Parathyroid adenoma (tissue), 2 donors: ENCODE data around the gene NRAP.

Experiments
- H2AFZ ChIP-seq: fragments of 300-600 bp; sonication (generic); one replicate; pipeline ENCODE4 v1.7.0; 2017; ENCODE audit warnings: antibody characterized with exemption, mild to moderate bottlenecking
- H3K27ac ChIP-seq: fragments of 300-600 bp; sonication (generic); one replicate; pipeline ENCODE4 v1.7.0; 2017
- H3K27me3 ChIP-seq: fragments of 300-600 bp; sonication (generic); one replicate; pipeline ENCODE4 v1.7.0; 2017; ENCODE audit warnings: low read length; ENCODE audit not compliant: control insufficient read depth, insufficient read depth
- H3K36me3 ChIP-seq: fragments of 300-600 bp; sonication (generic); one replicate; pipeline ENCODE4 v1.7.0; 2017; ENCODE audit warnings: low read length; ENCODE audit not compliant: control insufficient read depth, insufficient read depth
- H3K4me1 ChIP-seq: fragments of 300-600 bp; sonication (generic); one replicate; pipeline ENCODE4 v1.7.0; 2017; ENCODE audit warnings: control low read depth
- H3K4me2 ChIP-seq: fragments of 300-600 bp; sonication (generic); one replicate; pipeline ENCODE4 v1.7.0; 2017; ENCODE audit warnings: low read length
- H3K4me3 ChIP-seq: fragments of 300-600 bp; sonication (generic); one replicate; pipeline ENCODE4 v1.7.0; 2017; ENCODE audit warnings: low read depth, low read length
- H3K79me2 ChIP-seq: fragments of 300-600 bp; sonication (generic); one replicate; pipeline ENCODE4 v1.7.0; 2017; ENCODE audit warnings: control low read depth
- H3K9ac ChIP-seq: fragments of 300-600 bp; sonication (generic); one replicate; pipeline ENCODE4 v1.7.0; 2017; ENCODE audit warnings: mild to moderate bottlenecking
- H3K9me3 ChIP-seq: fragments of 300-600 bp; sonication (generic); one replicate; pipeline ENCODE4 v1.7.0; 2017; ENCODE audit warnings: low read length; ENCODE audit not compliant: control insufficient read depth
- CTCF ChIP-seq: fragments of 300-600 bp; sonication (generic); IDR thresholded peaks from one replicate; pipeline ENCODE4 v1.7.0; 2017; ENCODE audit warnings: antibody characterized with exemption, mild to moderate bottlenecking
- donor health status: primary hyperparathyroidism.

The NRAP gene

GRCh38 chr10:113704637-113705343, 40.9 kb upstream of the NRAP start:
- peaks cover 19% of the 10 kb centered on the region for H3K4me1 ChIP-seq
- H2AFZ ChIP-seq = no peak overlapping the region
- no peak overlapping the region for H3K27ac ChIP-seq
- H3K4me2 ChIP-seq = no peak overlapping the region
- TF ChIP-seq CTCF = peak; percentile 64
- H3K79me2 ChIP-seq = no peaks in the 10 kb centered on the region
- H3K27me3 ChIP-seq = no peaks in the 10 kb centered on the region
- H3K36me3 ChIP-seq = no peaks in the 10 kb centered on the region
- no peaks in the 10 kb centered on the region for H3K9me3 ChIP-seq
- H3K9ac ChIP-seq = no peak overlapping the region
- no peak overlapping the region for H3K4me3 ChIP-seq

DNA sequence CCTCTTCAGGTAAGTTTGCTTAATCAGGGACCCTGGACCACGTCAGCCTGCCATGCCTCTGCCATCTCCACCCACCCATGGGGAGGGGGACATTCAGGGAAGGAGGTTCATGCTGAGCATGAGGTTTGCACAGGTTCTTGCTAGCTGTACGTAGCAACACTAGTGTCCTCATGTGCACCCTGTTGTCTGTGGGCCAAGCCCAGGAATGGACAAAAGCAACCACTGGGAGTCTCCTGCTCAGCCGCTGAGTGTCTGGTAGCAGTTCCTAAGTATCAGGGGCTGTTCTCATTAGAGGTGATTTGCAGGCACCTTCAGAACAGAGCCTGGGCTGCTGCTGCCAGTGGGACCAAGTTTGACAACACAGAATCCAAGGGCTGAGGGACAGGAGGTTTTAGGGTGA, 33.8 kb upstream of the NRAP start:
- TF ChIP-seq CTCF = no peak
- Histone ChIP-seq H3K4me3 (no peak overlapping the region), H2AFZ (no peak overlapping the region), H3K9me3 (no peaks in the 10 kb centered on the region), H3K4me1 (no peaks in the 10 kb centered on the region), H3K27me3 (no peaks in the 10 kb centered on the region), H3K36me3 (no peaks in the 10 kb centered on the region), H3K4me2 (no peak overlapping the region), H3K79me2 (peaks cover 2% of the 10 kb centered on the region), H3K27ac (no peak overlapping the region), H3K9ac (no peak overlapping the region)

- H2AFZ ChIP-seq = no peak overlapping the region
- H3K27ac ChIP-seq = no peak overlapping the region
- no peaks in the 10 kb centered on the region for H3K9me3 ChIP-seq
- H3K27me3 ChIP-seq = no peaks in the 10 kb centered on the region
- no peaks in the 10 kb centered on the region for H3K36me3 ChIP-seq
- no peak overlapping the region for H3K9ac ChIP-seq
- H3K4me1 ChIP-seq = no peaks in the 10 kb centered on the region
- TF ChIP-seq CTCF = no peak
- no peak overlapping the region for H3K4me3 ChIP-seq
- H3K4me2 ChIP-seq = no peak overlapping the region
- peaks cover 2% of the 10 kb centered on the region for H3K79me2 ChIP-seq
These were observed 31.9 kb upstream of the NRAP start for GRCh38 chr10:113695691-113696090.

DNA sequence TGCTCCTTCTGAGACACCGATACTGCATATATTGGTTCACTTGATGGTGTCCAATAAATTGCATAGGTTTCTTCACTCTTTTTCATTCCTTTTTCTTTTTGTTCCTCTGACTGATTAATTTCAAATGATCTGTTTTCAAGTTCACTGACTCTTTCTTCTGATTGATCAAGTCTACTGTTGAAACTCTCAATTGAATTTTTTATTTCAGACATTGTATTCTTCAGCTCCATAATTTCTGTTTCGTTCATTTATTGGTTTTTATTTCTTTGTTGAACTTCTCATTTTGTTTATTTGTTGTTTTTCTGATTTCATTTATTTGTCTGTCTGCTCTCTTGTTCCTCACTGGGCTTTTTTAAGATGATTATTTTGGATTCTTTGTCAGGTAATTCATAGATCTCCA, 29.5 kb upstream of the NRAP start:
- Histone ChIP-seq H3K36me3 (no peaks in the 10 kb centered on the region), H3K4me2 (no peak overlapping the region)
- no peak for TF ChIP-seq CTCF

GRCh38 chr10:113692271-113692670, 28.4 kb upstream of the NRAP start:
- Histone ChIP-seq H3K79me2 (peaks cover 8% of the 10 kb centered on the region), H3K27ac (no peak overlapping the region), H3K36me3 (no peaks in the 10 kb centered on the region), H3K4me1 (no peaks in the 10 kb centered on the region), H3K27me3 (no peaks in the 10 kb centered on the region), H2AFZ (no peak overlapping the region), H3K9ac (no peak overlapping the region), H3K4me2 (no peak overlapping the region), H3K4me3 (no peak overlapping the region), H3K9me3 (no peaks in the 10 kb centered on the region)
- no peak for TF ChIP-seq CTCF

More for the DNA sequence above, 29.5 kb upstream of the NRAP start:
- H3K4me3 ChIP-seq = no peak overlapping the region
- H3K9ac ChIP-seq = no peak overlapping the region
- H3K27me3 ChIP-seq = no peaks in the 10 kb centered on the region
- H2AFZ ChIP-seq = no peak overlapping the region
- peaks cover 2% of the 10 kb centered on the region for H3K79me2 ChIP-seq
- no peak overlapping the region for H3K27ac ChIP-seq
- no peaks in the 10 kb centered on the region for H3K9me3 ChIP-seq
- H3K4me1 ChIP-seq = no peaks in the 10 kb centered on the region
